H9 (cell line): ENCODE measurements around the gene RC3H2. TPM values are rescaled to one million over a fixed set of nuclear protein-coding genes. Genes with fewer than 3 reads are reported as not detected.

Experiments
- DNase-seq: peaks from one replicate; pipeline ENCODE4 v3.0.0-alpha.2; 2017
- H2AFZ ChIP-seq: one replicate; pipeline ENCODE4 v1.6.1; 2013; ENCODE audit warnings: mild to moderate bottlenecking, low read length, control low read depth, moderate library complexity
- H2AK5ac ChIP-seq: 2 replicates; pipeline ENCODE4 v1.6.1; 2013; ENCODE audit warnings: low read length, control low read depth, mixed read lengths; ENCODE audit not compliant: insufficient read length
- H2BK120ac ChIP-seq: one replicate; pipeline ENCODE4 v1.6.1; 2013; ENCODE audit warnings: low read depth, mild to moderate bottlenecking, low read length, control low read depth, inconsistent platforms; ENCODE audit not compliant: poor library complexity, severe bottlenecking
- H2BK12ac ChIP-seq: 2 replicates; pipeline ENCODE4 v1.6.1; 2013; ENCODE audit warnings: low read length, control low read depth, mixed read lengths, low read depth; ENCODE audit not compliant: insufficient read length
- H2BK15ac ChIP-seq: 2 replicates; pipeline ENCODE4 v1.6.1; 2013; ENCODE audit warnings: low read depth, low read length, control low read depth
- H2BK20ac ChIP-seq: one replicate; pipeline ENCODE4 v1.6.1; 2013; ENCODE audit warnings: low read depth, mild to moderate bottlenecking, low read length, control low read depth, inconsistent platforms; ENCODE audit not compliant: poor library complexity, severe bottlenecking
- H2BK5ac ChIP-seq: 2 replicates; pipeline ENCODE4 v1.6.1; 2013; ENCODE audit warnings: low read length, control low read depth, mixed read lengths; ENCODE audit not compliant: insufficient read length
- H3K14ac ChIP-seq: 2 replicates; pipeline ENCODE4 v1.6.1; 2013; ENCODE audit warnings: low read length, control low read depth; ENCODE audit not compliant: insufficient read depth
- H3K18ac ChIP-seq: 2 replicates; pipeline ENCODE4 v1.6.1; 2013; ENCODE audit warnings: low read depth, mild to moderate bottlenecking, mixed read lengths, low read length, control low read depth; ENCODE audit not compliant: insufficient read length
- H3K23ac ChIP-seq: 2 replicates; pipeline ENCODE4 v1.6.1; 2013; ENCODE audit warnings: low read length, control low read depth, mixed read lengths, low read depth; ENCODE audit not compliant: insufficient read length
- H3K23me2 ChIP-seq: 2 replicates; pipeline ENCODE4 v1.6.1; 2013; ENCODE audit warnings: low read depth, mild to moderate bottlenecking, mixed read lengths, low read length, control low read depth; ENCODE audit not compliant: insufficient read length, poor library complexity, severe bottlenecking
- H3K27ac ChIP-seq: 2 replicates; pipeline ENCODE4 v1.5.1; 2013; ENCODE audit warnings: low read length, control low read depth, mixed read lengths, low read depth; ENCODE audit not compliant: insufficient read length
- H3K27me3 ChIP-seq: 2 replicates; pipeline ENCODE4 v1.6.1; 2013; ENCODE audit warnings: low read length, control low read depth, inconsistent platforms; ENCODE audit not compliant: insufficient read depth
- H3K4ac ChIP-seq: 2 replicates; pipeline ENCODE4 v1.6.1; 2013; ENCODE audit warnings: low read depth, mild to moderate bottlenecking, control low read depth, inconsistent platforms, low read length, moderate library complexity
- H3K4me1 ChIP-seq: 2 replicates; pipeline ENCODE4 v1.6.1; 2013; ENCODE audit warnings: low read length, control low read depth, inconsistent platforms; ENCODE audit not compliant: insufficient read depth
- H3K4me2 ChIP-seq: 2 replicates; pipeline ENCODE4 v1.6.1; 2013; ENCODE audit warnings: low read length, control low read depth, mixed read lengths; ENCODE audit not compliant: insufficient read length, insufficient read depth
- H3K56ac ChIP-seq: 2 replicates; pipeline ENCODE4 v1.6.1; 2013; ENCODE audit warnings: low read depth, mild to moderate bottlenecking, mixed read lengths, low read length, control low read depth; ENCODE audit not compliant: insufficient read length
- H3K79me1 ChIP-seq: 2 replicates; pipeline ENCODE4 v1.6.1; 2013; ENCODE audit warnings: low read depth, mild to moderate bottlenecking, moderate library complexity, low read length, control low read depth, inconsistent platforms; ENCODE audit not compliant: insufficient read depth, poor library complexity, severe bottlenecking
- H3K79me2 ChIP-seq: 2 replicates; pipeline ENCODE4 v1.6.1; 2013; ENCODE audit warnings: low read length, control low read depth, inconsistent platforms; ENCODE audit not compliant: insufficient read depth
- H3K9ac ChIP-seq: 2 replicates; pipeline ENCODE4 v1.6.1; 2013; ENCODE audit warnings: low read length, control low read depth, mixed read lengths; ENCODE audit not compliant: insufficient read length; ENCODE audit errors: extremely low read depth
- H3K9me3 ChIP-seq: one replicate; pipeline ENCODE4 v1.6.1; 2013; ENCODE audit warnings: low read depth, low read length, inconsistent platforms; ENCODE audit not compliant: control insufficient read depth
- H3T11ph ChIP-seq: one replicate; pipeline ENCODE4 v1.6.1; 2013; ENCODE audit warnings: mild to moderate bottlenecking, low read length, control low read depth, inconsistent platforms
- H4K20me1 ChIP-seq: one replicate; pipeline ENCODE4 v1.6.1; 2013; ENCODE audit not compliant: control insufficient read depth, insufficient read length, insufficient read depth
- H4K5ac ChIP-seq: 2 replicates; pipeline ENCODE4 v1.6.1; 2013; ENCODE audit warnings: low read depth, mild to moderate bottlenecking, mixed read lengths, low read length, control low read depth; ENCODE audit not compliant: insufficient read length
- H4K8ac ChIP-seq: replicated peaks from 2 replicates; pipeline ENCODE4 v1.6.1; 2013; ENCODE audit warnings: low read length, control low read depth, mixed read lengths, low read depth; ENCODE audit not compliant: insufficient read length
- H4K91ac ChIP-seq: 2 replicates; pipeline ENCODE4 v1.6.1; 2013; ENCODE audit warnings: low read depth, mild to moderate bottlenecking, moderate library complexity, mixed read lengths, low read length, control low read depth; ENCODE audit not compliant: insufficient read length
- H3K27ac Mint-ChIP-seq, 3 experiments: 2 replicates in 2 of 3; 3 replicates in 1 of 3; pipeline ENCODE4 v1.8.0; 2020 to 2021; ENCODE audit warnings: mixed read lengths in 3 of 3, mild to moderate bottlenecking in 1 of 3, moderate library complexity in 1 of 3
- H3K27me3 Mint-ChIP-seq: 2 replicates; pipeline ENCODE4 v1.8.0; 2021; ENCODE audit warnings: low read depth, mild to moderate bottlenecking, moderate library complexity, mixed read lengths
- H3K36me3 Mint-ChIP-seq, 3 experiments: 2 replicates in 2 of 3; 3 replicates in 1 of 3; pipeline ENCODE4 v1.8.0; 2020 to 2021; ENCODE audit warnings: low read depth in 3 of 3, mixed read lengths in 3 of 3; ENCODE audit not compliant: insufficient read depth in 1 of 3
- H3K4me1 Mint-ChIP-seq, 2 experiments: 2 replicates each; pipeline ENCODE4 v1.8.0; 2020; ENCODE audit warnings: mixed read lengths in 2 of 2
- H3K4me3 Mint-ChIP-seq, 2 experiments: 2 replicates in 1 of 2; 3 replicates in 1 of 2; pipeline ENCODE4 v1.8.0; 2020 to 2021; ENCODE audit warnings: mild to moderate bottlenecking in 2 of 2, mixed read lengths in 2 of 2, moderate library complexity in 1 of 2
- H3K9me3 Mint-ChIP-seq, 2 experiments: 2 replicates in 1 of 2; 3 replicates in 1 of 2; pipeline ENCODE4 v1.8.0; 2020; ENCODE audit warnings: mild to moderate bottlenecking in 2 of 2, mixed read lengths in 2 of 2, moderate library complexity in 1 of 2
- CTCF ChIP-seq: fragments of 200-600 bp; sonication (generic); conservative IDR thresholded peaks from 3 replicates; pipeline ENCODE4 v1.8.0; 2021; ENCODE audit warnings: antibody characterized with exemption, mild to moderate bottlenecking
- WGBS: extraction: QIAGEN DNeasy Blood & Tissue Kit; methylation state at CpG from one replicate; pipeline ENCODE4 v1.1.7; 2013; ENCODE audit warnings: missing lambda C conversion rate, low lambda C conversion rate, mixed read lengths; ENCODE audit not compliant: insufficient read length; ENCODE audit errors: extremely low coverage; 5-methylcytosine and 5-hydroxymethylcytosine counted together
- total RNA-seq: library from RNA; stranded (reverse); gene quantifications from 2 replicates; pipeline ENCODE4 v1.2.1, GENCODE V29; 2021

Gene RC3H2
- total RNA-seq, 1 experiment from 2014 or later: 49.0 TPM

- peak overlapping the region; percentile 90 to 93 for H3K4me3 Mint-ChIP-seq
Observed at GRCh38 chr9:122904466-122904822, 715 bp downstream of the RC3H2 start.

More at GRCh38 chr9:122904466-122904822, 715 bp downstream of the RC3H2 start:
- Histone ChIP-seq H3K79me1 (peaks cover 3% of the 10 kb centered on the region), H2BK20ac (no peak overlapping the region), H3K4me2 (peak overlapping the region; percentile 88), H3K27ac (no peak overlapping the region), H2AK5ac (no peak overlapping the region), H3K56ac (no peak overlapping the region), H3K9me3 (no peaks in the 10 kb centered on the region), H4K5ac (no peak overlapping the region), H4K20me1 (no peaks in the 10 kb centered on the region), H4K91ac (no peak overlapping the region), H3K79me2 (peaks cover 15% of the 10 kb centered on the region; the same call in 1 of the 2 replicates), H3K23me2 (no peaks in the 10 kb centered on the region), H2BK15ac (no peak overlapping the region; the same call in 1 of the 2 replicates), H2BK12ac (no peak overlapping the region), H3K27me3 (no peaks in the 10 kb centered on the region), H2AFZ (no peak overlapping the region), H3K14ac (peak overlapping the region; percentile 92), H4K8ac (no peak overlapping the region), H3K4me1 (no peaks in the 10 kb centered on the region), H3K4ac (no peak overlapping the region; the same call in 1 of the 2 replicates), H2BK120ac (peak overlapping the region; percentile 39), H3K23ac (no peak overlapping the region), H3K18ac (peak overlapping the region; percentile 83), H2BK5ac (no peak overlapping the region), H3T11ph (no peak overlapping the region), H3K9ac (peak overlapping the region; percentile 92)
- Mint-ChIP-seq H3K9me3 (no peaks in the 10 kb centered on the region), H3K36me3 (0 out of 7 replicates have a peak, but pooled peaks cover 0 to 2% (median 0%) of the 10 kb centered on the region in 3 experiments), H3K27ac (peak overlapping the region; percentile 91 to 95 (median 94)), H3K27me3 (no peaks in the 10 kb centered on the region), H3K4me1 (peaks cover 10 to 11% of the 10 kb centered on the region in 2 experiments)
- no peak for TF ChIP-seq CTCF
- no CpG with 5 or more reads among the region's 8 CpGs for WGBS
- DNase-seq: peak; percentile 59
